K562 (cell line): ENCODE data around the gene KCTD6. TPM values are rescaled to one million over a fixed set of nuclear protein-coding genes. Genes with fewer than 3 reads are reported as not detected.

Experiments
- ATAC-seq: fragments of 200-7000 bp; cut with Tn5 transposase; 3 replicates; pipeline ENCODE4 v1.9.1; 2020; ENCODE audit warnings: moderate library complexity
- BruUV-seq: library from RNA; stranded (reverse); fragments of 400-500 nt; replicated peaks from 2 replicates; lab custom pipeline; 2021; lab: Mats Ljungman, UMichigan
- CTCF ChIA-PET: fragments of 300-600 bp; formaldehyde crosslinking; extraction: SDS; loops from one replicate; lab custom pipeline; 2021; ENCODE audit warnings: low intra/inter-chr PET ratio; lab: Yijun Ruan, JAX
- POLR2A ChIA-PET: fragments of 300-600, 350-650 bp; sonication (Branson Sonifier 250); formaldehyde crosslinking; extraction: SDS; loops from one replicate; lab custom pipeline; 2021; ENCODE audit warnings: antibody characterized with exemption, inconsistent platforms; lab: Yijun Ruan, JAX
- DNase-seq, 4 experiments: peaks; one replicate each; pipeline versions ENCODE4 v3.0.0 to v3.0.0-alpha.2; 2011 to 2018; ENCODE audit warnings: low spot score in 3 of 4, mixed read lengths in 3 of 4; ENCODE audit errors: extremely low read depth in 1 of 4
- FAIRE-seq: peaks from 2 replicates; lab custom pipeline; 2011; peaks lifted over from hg19 to GRCh38; lab: Jason Lieb, UNC
- H2AFZ ChIP-seq: 2 replicates; pipeline ENCODE4 v1.6.0; 2011; ENCODE audit warnings: low read depth, low read length, control low read depth, inconsistent platforms
- H3K27ac ChIP-seq: fragments of 200-600 bp; 3 replicates; pipeline ENCODE4 v1.8.0; 2011; ENCODE audit warnings: low read depth, mild to moderate bottlenecking, control low read depth, inconsistent platforms, low read length, moderate library complexity, mixed read lengths; ENCODE audit errors: extremely low read depth
- H3K27me3 ChIP-seq, 2 experiments: fragments of 300-600 bp in 1 of 2; 2 replicates in 1 of 2; 3 replicates in 1 of 2; pipeline versions ENCODE4 v1.6.0 to v1.8.0; 2011; ENCODE audit warnings: inconsistent platforms in 2 of 2, low read length in 2 of 2, mild to moderate bottlenecking in 1 of 2, mixed read lengths in 1 of 2, moderate library complexity in 1 of 2; ENCODE audit not compliant: control insufficient read depth in 2 of 2, insufficient read depth in 2 of 2
- H3K36me3 ChIP-seq: fragments of 300-600 bp; 3 replicates; pipeline ENCODE4 v1.8.0; 2011; ENCODE audit warnings: mild to moderate bottlenecking, low read length, inconsistent platforms; ENCODE audit not compliant: control insufficient read depth, insufficient read depth
- H3K4me1 ChIP-seq, 2 experiments: fragments of 200-600 bp in 1 of 2; replicated peaks in 1 of 2; 2 replicates in 1 of 2; 3 replicates in 1 of 2; pipeline versions ENCODE4 v1.5.1 to v1.8.0; 2011; ENCODE audit warnings: inconsistent platforms in 2 of 2, low read length in 2 of 2, mild to moderate bottlenecking in 1 of 2, mixed read lengths in 1 of 2, moderate library complexity in 1 of 2; ENCODE audit not compliant: control insufficient read depth in 2 of 2, insufficient read depth in 2 of 2
- H3K4me2 ChIP-seq: 2 replicates; pipeline ENCODE4 v1.6.1; 2011; ENCODE audit warnings: low read length, control low read depth, inconsistent platforms, mixed read lengths; ENCODE audit not compliant: insufficient read depth
- H3K4me3 ChIP-seq: fragments of 200-600 bp; sonication (generic), shearing (Covaris generic); 2 replicates; pipeline ENCODE4 v1.5.1; 2016; ENCODE audit warnings: control low read depth, inconsistent platforms
- H3K79me2 ChIP-seq: fragments of 200-600 bp; 3 replicates; pipeline ENCODE4 v1.8.0; 2011; ENCODE audit warnings: low read length, inconsistent platforms; ENCODE audit not compliant: control insufficient read depth, insufficient read depth
- H3K9ac ChIP-seq, 2 experiments: 2 replicates each; pipeline versions ENCODE4 v1.6.0 to v1.6.1; 2011; ENCODE audit warnings: low read depth in 2 of 2, low read length in 2 of 2, control low read depth in 1 of 2, inconsistent platforms in 1 of 2, mild to moderate bottlenecking in 1 of 2, mixed read lengths in 1 of 2; ENCODE audit not compliant: insufficient read depth in 1 of 2
- H3K9me1 ChIP-seq: one replicate; pipeline ENCODE4 v1.6.0; 2011; ENCODE audit warnings: inconsistent platforms, mild to moderate bottlenecking, low read length, moderate library complexity; ENCODE audit not compliant: control insufficient read depth, insufficient read depth
- H3K9me3 ChIP-seq: replicated peaks from 2 replicates; pipeline ENCODE4 v1.5.1; 2011; ENCODE audit warnings: low read depth, low read length, inconsistent platforms; ENCODE audit not compliant: control insufficient read depth, insufficient read depth
- H4K20me1 ChIP-seq: replicated peaks from 2 replicates; pipeline ENCODE4 v1.6.1; 2011; ENCODE audit warnings: low read length, inconsistent platforms, mixed read lengths; ENCODE audit not compliant: control insufficient read depth, insufficient read depth
- CEBPB ChIP-seq: fragments of 450-650 bp; IDR thresholded peaks from 2 replicates; pipeline ENCODE4 v1.6.1; 2016; ENCODE audit warnings: missing genetic modification characterization, missing compliant biosample characterization
- CEBPG ChIP-seq, 3 experiments: fragments of 200-800 bp in 1 of 3; sonication (Bioruptor generic) in 1 of 3; sonication (generic) in 1 of 3; formaldehyde crosslinking in 1 of 3; IDR thresholded peaks in 2 of 3; conservative IDR thresholded peaks in 1 of 3; 2 replicates each; pipeline versions ENCODE4 v1.6.1 to v1.8.0; 2016 to 2022; ENCODE audit warnings: missing compliant biosample characterization in 2 of 3, missing genetic modification characterization in 2 of 3, mild to moderate bottlenecking in 1 of 3, missing genetic modification reagents in 1 of 3
- DPF2 ChIP-seq: fragments of 450-650 bp; IDR thresholded peaks from 2 replicates; pipeline ENCODE4 v1.6.1; 2016
- FOXA1 ChIP-seq: fragments of 450-650 bp; IDR thresholded peaks from 2 replicates; pipeline ENCODE4 v1.6.1; 2016; ENCODE audit warnings: mild to moderate bottlenecking, borderline replicate concordance
- FOXP1 ChIP-seq: sonication (generic); formaldehyde crosslinking; IDR thresholded peaks from 2 replicates; pipeline ENCODE4 v1.8.0; 2022; ENCODE audit warnings: mild to moderate bottlenecking, missing genetic modification reagents
- NCOR1 ChIP-seq: fragments of 450-650 bp; IDR thresholded peaks from 2 replicates; pipeline ENCODE4 v1.6.1; 2016; ENCODE audit warnings: mild to moderate bottlenecking, moderate library complexity
- NELFE ChIP-seq: IDR thresholded peaks from 2 replicates; pipeline ENCODE4 v1.6.1; 2011; ENCODE audit warnings: mild to moderate bottlenecking; ENCODE audit not compliant: insufficient read depth, insufficient read length
- PHF20 ChIP-seq: fragments of 450-650 bp; IDR thresholded peaks from 2 replicates; pipeline ENCODE4 v1.6.1; 2018; ENCODE audit not compliant: partially characterized antibody
- WGBS: fragments of 100-300 bp; shearing (Covaris generic); methylation state at CpG from one replicate; pipeline ENCODE4 v1.1.6; 2016; ENCODE audit warnings: low coverage, mixed read lengths; ENCODE audit not compliant: insufficient coverage; ENCODE audit errors: missing lambda C conversion rate; 5-methylcytosine and 5-hydroxymethylcytosine counted together
- in situ Hi-C: fragments of 300-500 bp; cut with MboI; formaldehyde crosslinking; loops from 4 replicates; pipeline ENCODE4 v1.15.0; 2018; ENCODE audit warnings: inconsistent platforms, mixed read lengths
- intact Hi-C: fragments of 100-400 bp; cut with micrococcal nuclease; formaldehyde crosslinking; loops from 2 replicates; pipeline ENCODE4 v1.14.2; 2022
- polyA plus RNA-seq, 8 experiments: library from polyadenylated mRNA; depleted of rRNA in 4 of 8; stranded (reverse) in 5 of 8; unstranded in 3 of 8; fragments of >200 nt; fragmentation: Nextera tagmentation in 2 of 8; fragmentation: Illumina TruSeq in 1 of 8; extraction: Ambion mirVana in 2 of 8; extraction: Trizol in 1 of 8; gene quantifications; 2 replicates each; pipeline versions ENCODE4 v1.2.1 to v1.2.3, GENCODE V29; 2011 to 2014; ENCODE audit warnings: inconsistent platforms in 1 of 8, missing spikeins in 1 of 8
- total RNA-seq, 7 experiments: library from RNA; depleted of rRNA in 6 of 7; stranded (reverse); fragments of >200 nt in 6 of 7; fragmentation: Illumina TruSeq in 2 of 7; extraction: Trizol in 2 of 7; gene quantifications; 2 replicates each; pipeline versions ENCODE4 v1.2.1 to v1.2.3, GENCODE V29; 2011 to 2021; ENCODE audit warnings: low replicate concordance in 1 of 7
- TF ChIP-seq, protein P1 (sequence below): fragments of 250-450 bp; sonication (Bioruptor Pico); IDR thresholded peaks from 2 replicates; pipeline ENCODE4 v1.5.0; 2020; ENCODE audit warnings: mild to moderate bottlenecking, borderline replicate concordance
- TF ChIP-seq, protein P2 (sequence below), 2 experiments: IDR thresholded peaks in 1 of 2; conservative IDR thresholded peaks in 1 of 2; 2 replicates each; pipeline ENCODE4 v1.6.1; 2016; ENCODE audit warnings: low read depth in 2 of 2, mild to moderate bottlenecking in 1 of 2, missing compliant biosample characterization in 1 of 2, missing genetic modification characterization in 1 of 2, moderate library complexity in 1 of 2

Gene KCTD6
- total and polyA plus RNA-seq, 9 of the 15 experiments (the other 6 are each of a cell fraction or from before 2014, with no cell fraction given): 2.1 to 5.9 (median 4.5) TPM

DNA sequence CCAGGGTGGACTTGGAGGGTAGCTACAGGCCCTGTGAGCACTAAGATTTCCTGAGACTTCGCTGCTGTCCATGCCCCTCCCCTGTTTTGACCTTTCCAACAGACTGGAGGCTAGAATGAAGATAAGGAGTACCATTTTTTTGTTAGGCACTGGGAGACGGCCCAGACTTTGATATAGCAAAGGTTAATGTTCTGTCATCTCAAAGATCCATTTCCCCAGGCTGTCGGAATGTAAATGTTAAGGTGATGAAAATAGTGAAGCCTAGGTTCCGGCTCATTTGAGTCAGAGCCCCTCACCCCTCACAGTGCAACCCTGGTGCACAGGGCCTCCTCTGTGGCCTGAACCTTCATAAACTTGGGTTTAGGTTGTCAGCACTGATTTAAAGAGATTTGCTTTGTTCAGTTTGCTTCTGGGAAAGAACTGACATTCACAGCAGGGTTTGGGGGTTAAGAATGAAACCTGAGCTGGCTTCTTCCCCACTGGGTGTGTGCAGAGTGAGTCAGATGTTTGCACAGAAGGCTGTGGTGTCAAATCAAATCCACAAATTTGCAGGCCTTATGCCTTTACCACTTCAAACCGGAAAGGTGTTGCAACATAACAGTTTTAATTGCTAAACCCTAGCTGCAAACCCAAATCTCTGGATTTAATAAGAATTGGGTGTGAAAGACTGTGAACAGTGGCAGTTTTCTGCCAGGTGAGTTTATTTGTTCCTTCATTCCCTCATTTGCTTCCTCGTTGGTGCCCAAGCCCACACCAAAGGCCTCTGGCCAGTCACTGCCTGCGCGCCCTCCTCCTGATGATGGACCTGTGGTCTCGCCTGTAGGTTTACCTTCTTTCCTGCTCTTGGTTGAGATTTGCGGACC lies 20.6 kb upstream of the KCTD6 start:
- Histone ChIP-seq H3K9ac (no peak overlapping the region), H3K4me2 (no peak overlapping the region), H3K36me3 (no peaks in the 10 kb centered on the region), H3K27me3 (no peaks in the 10 kb centered on the region), H3K9me1 (no peaks in the 10 kb centered on the region), H3K9me3 (no peaks in the 10 kb centered on the region), H2AFZ (no peak overlapping the region), H4K20me1 (no peaks in the 10 kb centered on the region), H3K4me3 (no peak overlapping the region), H3K27ac (no peak overlapping the region), H3K4me1 (peaks cover 0 to 10% of the 10 kb centered on the region in 2 experiments; a peak in 4 of 5 replicates), H3K79me2 (no peaks in the 10 kb centered on the region)
- in situ Hi-C loops: no loop called here
- BruUV-seq: no TSS peak
- DNase-seq: peak; percentile 19 to 58 (median 39)
- ChIA-PET CTCF (no interaction called here), POLR2A (interaction anchor here (0.9 to 1.2 kb wide), 3 partner anchors 13 to 65 kb away, joined by 3 to 4 read pairs (median 3); partner anchors contain the start of gene PDHB)
- peak; percentile 85 for ATAC-seq
- intact Hi-C loops: no loop called here
- FAIRE-seq: no peak
- 22% methylated on average over 10 of the region's 10 CpGs for WGBS
- peak; percentile 98 for TF ChIP-seq FOXA1
- TF ChIP-seq NCOR1: peak; percentile 38; the same call in 1 of the 2 replicates
- TF ChIP-seq NELFE: no peak
- TF ChIP-seq, protein P1, sequence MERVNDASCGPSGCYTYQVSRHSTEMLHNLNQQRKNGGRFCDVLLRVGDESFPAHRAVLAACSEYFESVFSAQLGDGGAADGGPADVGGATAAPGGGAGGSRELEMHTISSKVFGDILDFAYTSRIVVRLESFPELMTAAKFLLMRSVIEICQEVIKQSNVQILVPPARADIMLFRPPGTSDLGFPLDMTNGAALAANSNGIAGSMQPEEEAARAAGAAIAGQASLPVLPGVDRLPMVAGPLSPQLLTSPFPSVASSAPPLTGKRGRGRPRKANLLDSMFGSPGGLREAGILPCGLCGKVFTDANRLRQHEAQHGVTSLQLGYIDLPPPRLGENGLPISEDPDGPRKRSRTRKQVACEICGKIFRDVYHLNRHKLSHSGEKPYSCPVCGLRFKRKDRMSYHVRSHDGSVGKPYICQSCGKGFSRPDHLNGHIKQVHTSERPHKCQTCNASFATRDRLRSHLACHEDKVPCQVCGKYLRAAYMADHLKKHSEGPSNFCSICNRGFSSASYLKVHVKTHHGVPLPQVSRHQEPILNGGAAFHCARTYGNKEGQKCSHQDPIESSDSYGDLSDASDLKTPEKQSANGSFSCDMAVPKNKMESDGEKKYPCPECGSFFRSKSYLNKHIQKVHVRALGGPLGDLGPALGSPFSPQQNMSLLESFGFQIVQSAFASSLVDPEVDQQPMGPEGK: no peak
- TF ChIP-seq, protein P2, sequence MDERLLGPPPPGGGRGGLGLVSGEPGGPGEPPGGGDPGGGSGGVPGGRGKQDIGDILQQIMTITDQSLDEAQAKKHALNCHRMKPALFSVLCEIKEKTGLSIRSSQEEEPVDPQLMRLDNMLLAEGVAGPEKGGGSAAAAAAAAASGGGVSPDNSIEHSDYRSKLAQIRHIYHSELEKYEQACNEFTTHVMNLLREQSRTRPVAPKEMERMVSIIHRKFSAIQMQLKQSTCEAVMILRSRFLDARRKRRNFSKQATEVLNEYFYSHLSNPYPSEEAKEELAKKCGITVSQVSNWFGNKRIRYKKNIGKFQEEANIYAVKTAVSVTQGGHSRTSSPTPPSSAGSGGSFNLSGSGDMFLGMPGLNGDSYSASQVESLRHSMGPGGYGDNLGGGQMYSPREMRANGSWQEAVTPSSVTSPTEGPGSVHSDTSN (CRISPR knock-in tag; IDR thresholded peaks at IDR 0.05; ENCODE audit: low read depth): no peak
- TF ChIP-seq, protein P2 (tag; conservative IDR thresholded peaks at IDR 0.05; ENCODE audit: low read depth): peak; percentile 41; the same call in 1 of the 2 replicates
- TF ChIP-seq CEBPB: peak; percentile 97
- TF ChIP-seq FOXP1 (CRISPR knock-in tag): no peak
- no peak for TF ChIP-seq PHF20
- peak; percentile 82 for TF ChIP-seq CEBPG (CRISPR knock-in tag; IDR thresholded peaks at IDR 0.05)
- peak; percentile 95 to 97 for TF ChIP-seq CEBPG (tag; conservative IDR thresholded peaks at IDR 0.05 in 1 of 2, IDR thresholded peaks at IDR 0.05 in 1 of 2)
- peak; percentile 77 for TF ChIP-seq DPF2
